OCI-LY1 (cell line): ENCODE data around the gene KCNIP3.

Source experiments
- H2AFZ ChIP-seq: fragments of 200-600 bp; sonication (generic), shearing (Covaris generic); 2 replicates; pipeline ENCODE4 v1.6.0; 2014; ENCODE audit warnings: antibody characterized with exemption, mild to moderate bottlenecking, low read length
- H3F3A ChIP-seq: fragments of 200-600 bp; sonication (generic), shearing (Covaris generic); 2 replicates; pipeline ENCODE4 v1.6.0; 2014; ENCODE audit warnings: mild to moderate bottlenecking, antibody characterized with exemption, low read length, moderate library complexity; ENCODE audit not compliant: insufficient read depth
- H3K27ac ChIP-seq: fragments of 200-600 bp; sonication (generic); 2 replicates; pipeline ENCODE4 v1.5.1; 2014; ENCODE audit warnings: low read length, mixed run types, mild to moderate bottlenecking, low read depth; ENCODE audit not compliant: poor library complexity, severe bottlenecking
- H3K27me3 ChIP-seq: fragments of 200-600 bp; sonication (generic); 2 replicates; pipeline ENCODE4 v1.6.0; 2014; ENCODE audit warnings: antibody characterized with exemption, mild to moderate bottlenecking, low read length, moderate library complexity; ENCODE audit not compliant: insufficient read depth
- H3K36me3 ChIP-seq: fragments of 200-600 bp; sonication (generic); 2 replicates; pipeline ENCODE4 v1.6.1; 2014; ENCODE audit warnings: mild to moderate bottlenecking, antibody characterized with exemption, low read length, moderate library complexity, mixed read lengths; ENCODE audit not compliant: insufficient read depth
- H3K4me1 ChIP-seq: fragments of 200-600 bp; sonication (generic); 2 replicates; pipeline ENCODE4 v1.5.1; 2014; ENCODE audit warnings: mild to moderate bottlenecking, low read length, moderate library complexity; ENCODE audit not compliant: insufficient read depth, severe bottlenecking
- H3K4me2 ChIP-seq: fragments of 200-600 bp; sonication (generic), shearing (Covaris generic); 2 replicates; pipeline ENCODE4 v1.6.1; 2014; ENCODE audit warnings: low read length
- H3K4me3 ChIP-seq: fragments of 200-600 bp; sonication (generic); 2 replicates; pipeline ENCODE4 v1.5.1; 2014; ENCODE audit warnings: low read length, low read depth, mild to moderate bottlenecking, mixed read lengths; ENCODE audit not compliant: poor library complexity, severe bottlenecking
- H3K79me2 ChIP-seq: fragments of 200-600 bp; shearing (Covaris generic); 2 replicates; pipeline ENCODE4 v1.6.1; 2016; ENCODE audit warnings: mixed run types, low read length, mixed read lengths; ENCODE audit not compliant: insufficient read depth
- H3K9ac ChIP-seq: fragments of 200-600 bp; sonication (generic), shearing (Covaris generic); 2 replicates; pipeline ENCODE4 v1.6.1; 2014; ENCODE audit warnings: mild to moderate bottlenecking, low read length, mixed read lengths
- H3K9me2 ChIP-seq: fragments of 200-600 bp; sonication (generic), shearing (Covaris generic); 2 replicates; pipeline ENCODE4 v1.6.1; 2014; ENCODE audit warnings: low read depth, mild to moderate bottlenecking, low read length, mixed read lengths
- H3K9me3 ChIP-seq: fragments of 200-600 bp; shearing (Covaris generic); 2 replicates; pipeline ENCODE4 v1.6.1; 2014; ENCODE audit warnings: low read length, mixed read lengths
- H4K20me1 ChIP-seq: fragments of 200-600 bp; sonication (generic), shearing (Covaris generic); 2 replicates; pipeline ENCODE4 v1.6.0; 2016; ENCODE audit warnings: mild to moderate bottlenecking, low read length; ENCODE audit not compliant: insufficient read depth
- CTCF ChIP-seq: fragments of 200-600 bp; sonication (generic), shearing (Covaris generic); IDR thresholded peaks from 2 replicates; pipeline ENCODE4 v1.5.1; 2017; ENCODE audit warnings: mild to moderate bottlenecking, antibody characterized with exemption, low read length, moderate library complexity, mixed read lengths
- EZH2 ChIP-seq: fragments of 200-600 bp; sonication (generic), shearing (Covaris generic); IDR thresholded peaks from 2 replicates; pipeline ENCODE4 v1.8.0; 2017; ENCODE audit warnings: borderline replicate concordance, mixed run types, mild to moderate bottlenecking, antibody characterized with exemption, low read length, moderate library complexity, mixed read lengths

KCNIP3 gene

DNA sequence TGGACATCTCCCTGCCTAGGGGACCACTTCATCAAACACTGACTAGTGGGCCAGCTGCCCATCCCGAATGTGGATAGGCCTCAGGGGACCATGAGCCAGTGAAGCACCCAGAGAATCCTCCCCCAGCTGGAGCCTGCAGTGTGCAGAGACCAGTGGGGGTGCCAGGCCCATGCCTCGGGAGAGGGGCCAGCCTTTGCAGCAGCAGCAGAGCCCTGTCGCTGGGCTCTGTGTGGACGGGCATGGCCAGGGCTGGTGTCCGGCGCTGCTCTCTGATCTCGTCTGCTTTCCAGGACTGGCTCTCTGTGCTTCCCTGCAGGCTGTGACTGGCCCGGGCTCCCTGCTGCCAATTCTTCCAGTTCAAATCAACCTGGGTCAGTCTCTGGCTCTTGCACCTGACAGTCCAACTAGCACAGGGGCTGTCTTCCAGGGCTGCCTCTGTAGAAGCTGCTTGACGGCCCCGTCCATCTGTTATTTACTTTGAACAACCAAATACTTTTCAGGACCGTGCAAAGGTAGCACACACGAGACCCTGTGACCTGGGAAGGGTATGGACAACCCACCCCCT lies 11.4 kb downstream of the KCNIP3 start:
- Histone ChIP-seq H3K9ac (no peak overlapping the region), H3K4me1 (no peaks in the 10 kb centered on the region), H3K27me3 (0 out of 2 replicates have a peak, but pooled peaks cover 3% of the 10 kb centered on the region), H3K36me3 (no peaks in the 10 kb centered on the region), H3K9me2 (no peaks in the 10 kb centered on the region), H3K27ac (no peak overlapping the region), H4K20me1 (no peaks in the 10 kb centered on the region), H3K4me3 (no peak overlapping the region), H3K4me2 (no peak overlapping the region), H3F3A (no peaks in the 10 kb centered on the region), H2AFZ (no peak overlapping the region), H3K79me2 (no peaks in the 10 kb centered on the region), H3K9me3 (no peaks in the 10 kb centered on the region)
- TF ChIP-seq EZH2 = no peak
- TF ChIP-seq CTCF = no peak

- H3K9me2 ChIP-seq = no peaks in the 10 kb centered on the region
- H2AFZ ChIP-seq = no peak overlapping the region
- H3K4me1 ChIP-seq = no peaks in the 10 kb centered on the region
- H3K4me2 ChIP-seq = no peak overlapping the region
- 0 out of 2 replicates have a peak, but pooled peaks cover 3% of the 10 kb centered on the region for H3K27me3 ChIP-seq
- H3K27ac ChIP-seq = no peak overlapping the region
- no peaks in the 10 kb centered on the region for H3K36me3 ChIP-seq
- H4K20me1 ChIP-seq = no peaks in the 10 kb centered on the region
- H3K9me3 ChIP-seq = no peaks in the 10 kb centered on the region
- H3K4me3 ChIP-seq = no peak overlapping the region
- TF ChIP-seq CTCF (no peak), EZH2 (no peak)
- no peaks in the 10 kb centered on the region for H3K79me2 ChIP-seq
- H3K9ac ChIP-seq = no peak overlapping the region
- H3F3A ChIP-seq = no peaks in the 10 kb centered on the region
Measured at GRCh38 chr2:95309599-95309998, 12.5 kb downstream of the KCNIP3 start.

GRCh38 chr2:95310216-95310615 lies 13.1 kb downstream of the KCNIP3 start:
- Histone ChIP-seq H3K79me2 (no peaks in the 10 kb centered on the region), H2AFZ (no peak overlapping the region), H3K4me2 (no peak overlapping the region), H3K27me3 (0 out of 2 replicates have a peak, but pooled peaks cover 3% of the 10 kb centered on the region), H3K27ac (no peak overlapping the region), H3K4me3 (no peak overlapping the region), H3K9me2 (no peaks in the 10 kb centered on the region), H3K9me3 (no peaks in the 10 kb centered on the region), H3K4me1 (no peaks in the 10 kb centered on the region), H4K20me1 (no peaks in the 10 kb centered on the region), H3K9ac (no peak overlapping the region), H3F3A (no peaks in the 10 kb centered on the region), H3K36me3 (no peaks in the 10 kb centered on the region)
- no peak for TF ChIP-seq EZH2
- no peak for TF ChIP-seq CTCF
